ENCODE data around the gene FOXP1.

FOXP1 gene

GRCh38 chr3:71184252-71184651, 399.3 kb downstream of the FOXP1 start:
- Histone ChIP-seq H3K9me2 (replicated peaks; ENCODE audit: insufficient read depth, low read length) (no peaks in the 10 kb centered on the region), H3F3A (ENCODE audit: insufficient read depth) (no peaks in the 10 kb centered on the region), H3K27ac (ENCODE audit: low read depth, low read length) (no peak overlapping the region), H3K4me3 (ENCODE audit: insufficient read depth, low read length, poor library complexity, severe bottlenecking) (no peak overlapping the region), H3K9me3 (ENCODE audit: insufficient read depth, low read length) (no peaks in the 10 kb centered on the region), H4K20me1 (ENCODE audit: low read depth, low read length) (no peaks in the 10 kb centered on the region), H3K79me2 (ENCODE audit: insufficient read depth, low read length) (no peaks in the 10 kb centered on the region), H3K4me2 (ENCODE audit: low read depth, low read length, poor library complexity, severe bottlenecking) (no peak overlapping the region), H3K27me3 (ENCODE audit: low read length) (no peaks in the 10 kb centered on the region), H2AFZ (ENCODE audit: low read depth, low read length, severe bottlenecking) (no peak overlapping the region), H3K9ac (ENCODE audit: low read length) (no peak overlapping the region), H3K36me3 (ENCODE audit: low read length) (no peaks in the 10 kb centered on the region)
- TF ChIP-seq EZH2phosphoT487 (conservative IDR thresholded peaks at IDR 0.05; ENCODE audit: low read length) = no peak
- TF ChIP-seq, protein P1, sequence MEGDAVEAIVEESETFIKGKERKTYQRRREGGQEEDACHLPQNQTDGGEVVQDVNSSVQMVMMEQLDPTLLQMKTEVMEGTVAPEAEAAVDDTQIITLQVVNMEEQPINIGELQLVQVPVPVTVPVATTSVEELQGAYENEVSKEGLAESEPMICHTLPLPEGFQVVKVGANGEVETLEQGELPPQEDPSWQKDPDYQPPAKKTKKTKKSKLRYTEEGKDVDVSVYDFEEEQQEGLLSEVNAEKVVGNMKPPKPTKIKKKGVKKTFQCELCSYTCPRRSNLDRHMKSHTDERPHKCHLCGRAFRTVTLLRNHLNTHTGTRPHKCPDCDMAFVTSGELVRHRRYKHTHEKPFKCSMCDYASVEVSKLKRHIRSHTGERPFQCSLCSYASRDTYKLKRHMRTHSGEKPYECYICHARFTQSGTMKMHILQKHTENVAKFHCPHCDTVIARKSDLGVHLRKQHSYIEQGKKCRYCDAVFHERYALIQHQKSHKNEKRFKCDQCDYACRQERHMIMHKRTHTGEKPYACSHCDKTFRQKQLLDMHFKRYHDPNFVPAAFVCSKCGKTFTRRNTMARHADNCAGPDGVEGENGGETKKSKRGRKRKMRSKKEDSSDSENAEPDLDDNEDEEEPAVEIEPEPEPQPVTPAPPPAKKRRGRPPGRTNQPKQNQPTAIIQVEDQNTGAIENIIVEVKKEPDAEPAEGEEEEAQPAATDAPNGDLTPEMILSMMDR (IDR thresholded peaks at IDR 0.05; ENCODE audit: insufficient read depth, low read length, poor library complexity, severe bottlenecking) = no peak

GRCh38 chr3:71183549-71183948, 400.0 kb downstream of the FOXP1 start:
- H3F3A ChIP-seq (ENCODE audit: insufficient read depth) = no peaks in the 10 kb centered on the region
- H4K20me1 ChIP-seq (ENCODE audit: low read depth, low read length) = no peaks in the 10 kb centered on the region
- H3K4me2 ChIP-seq (ENCODE audit: low read depth, low read length, poor library complexity, severe bottlenecking) = no peak overlapping the region
- H3K9me3 ChIP-seq (ENCODE audit: insufficient read depth, low read length) = no peaks in the 10 kb centered on the region
- no peaks in the 10 kb centered on the region for H3K27me3 ChIP-seq (ENCODE audit: low read length)
- TF ChIP-seq, protein P1 (IDR thresholded peaks at IDR 0.05; ENCODE audit: insufficient read depth, low read length, poor library complexity, severe bottlenecking) = no peak
- no peak overlapping the region for H3K27ac ChIP-seq (ENCODE audit: low read depth, low read length)
- H3K9me2 ChIP-seq (replicated peaks; ENCODE audit: insufficient read depth, low read length) = no peaks in the 10 kb centered on the region
- H2AFZ ChIP-seq (ENCODE audit: low read depth, low read length, severe bottlenecking) = no peak overlapping the region
- no peak overlapping the region for H3K4me3 ChIP-seq (ENCODE audit: insufficient read depth, low read length, poor library complexity, severe bottlenecking)
- no peak overlapping the region for H3K9ac ChIP-seq (ENCODE audit: low read length)
- no peaks in the 10 kb centered on the region for H3K79me2 ChIP-seq (ENCODE audit: insufficient read depth, low read length)
- H3K36me3 ChIP-seq (ENCODE audit: low read length) = no peaks in the 10 kb centered on the region

GRCh38 chr3:71180524-71180923, 403.0 kb downstream of the FOXP1 start:
- Histone ChIP-seq H3K79me2 (ENCODE audit: insufficient read depth, low read length) (no peaks in the 10 kb centered on the region), H3K4me3 (ENCODE audit: insufficient read depth, low read length, poor library complexity, severe bottlenecking) (no peak overlapping the region), H2AFZ (ENCODE audit: low read depth, low read length, severe bottlenecking) (no peak overlapping the region), H3F3A (ENCODE audit: insufficient read depth) (no peaks in the 10 kb centered on the region), H4K20me1 (ENCODE audit: low read depth, low read length) (no peaks in the 10 kb centered on the region), H3K9me2 (replicated peaks; ENCODE audit: insufficient read depth, low read length) (no peaks in the 10 kb centered on the region), H3K4me2 (ENCODE audit: low read depth, low read length, poor library complexity, severe bottlenecking) (no peak overlapping the region), H3K27ac (ENCODE audit: low read depth, low read length) (no peak overlapping the region), H3K36me3 (ENCODE audit: low read length) (no peaks in the 10 kb centered on the region), H3K27me3 (ENCODE audit: low read length) (no peaks in the 10 kb centered on the region), H3K9me3 (ENCODE audit: insufficient read depth, low read length) (no peaks in the 10 kb centered on the region), H3K9ac (ENCODE audit: low read length) (no peak overlapping the region)
- TF ChIP-seq, protein P1 (IDR thresholded peaks at IDR 0.05; ENCODE audit: insufficient read depth, low read length, poor library complexity, severe bottlenecking) = no peak
- no peak for TF ChIP-seq EZH2phosphoT487 (conservative IDR thresholded peaks at IDR 0.05; ENCODE audit: low read length)

DNA sequence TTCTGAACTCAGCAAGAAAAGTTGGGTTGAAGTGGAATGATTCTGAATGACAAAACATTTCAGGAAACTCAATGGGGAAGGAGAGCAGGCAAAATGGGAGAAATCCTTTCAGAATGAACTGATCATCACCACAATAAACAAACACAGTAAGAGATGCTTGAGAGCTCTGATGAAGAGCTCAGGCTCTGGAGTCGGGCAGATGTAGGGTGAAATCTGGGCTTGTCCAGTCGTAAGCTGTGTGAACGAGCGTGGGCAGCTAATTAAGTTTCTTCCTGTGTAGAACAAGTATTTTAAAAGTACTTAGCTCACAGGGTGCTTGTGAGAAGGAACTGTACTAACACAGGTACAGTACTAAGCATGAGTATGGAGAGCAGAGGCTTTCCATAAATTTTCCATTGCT, 406.2 kb downstream of the FOXP1 start:
- H3K27ac ChIP-seq (ENCODE audit: low read depth, low read length) = no peak overlapping the region
- TF ChIP-seq, protein P1 (IDR thresholded peaks at IDR 0.05; ENCODE audit: insufficient read depth, low read length, poor library complexity, severe bottlenecking) = no peak
- TF ChIP-seq EZH2phosphoT487 (conservative IDR thresholded peaks at IDR 0.05; ENCODE audit: low read length) = no peak
- no peaks in the 10 kb centered on the region for H4K20me1 ChIP-seq (ENCODE audit: low read depth, low read length)
- H3K36me3 ChIP-seq (ENCODE audit: low read length) = no peaks in the 10 kb centered on the region
- no peaks in the 10 kb centered on the region for H3F3A ChIP-seq (ENCODE audit: insufficient read depth)
- no peak overlapping the region for H3K9ac ChIP-seq (ENCODE audit: low read length)
- H3K9me3 ChIP-seq (ENCODE audit: insufficient read depth, low read length) = no peaks in the 10 kb centered on the region
- no peak overlapping the region for H3K4me3 ChIP-seq (ENCODE audit: insufficient read depth, low read length, poor library complexity, severe bottlenecking)
- H3K9me2 ChIP-seq (replicated peaks; ENCODE audit: insufficient read depth, low read length) = no peaks in the 10 kb centered on the region
- H3K27me3 ChIP-seq (ENCODE audit: low read length) = 0 out of 2 replicates have a peak, but pooled peaks cover 5% of the 10 kb centered on the region
- no peak overlapping the region for H2AFZ ChIP-seq (ENCODE audit: low read depth, low read length, severe bottlenecking)
- H3K79me2 ChIP-seq (ENCODE audit: insufficient read depth, low read length) = no peaks in the 10 kb centered on the region
- H3K4me2 ChIP-seq (ENCODE audit: low read depth, low read length, poor library complexity, severe bottlenecking) = no peak overlapping the region

Measured in SU-DHL-6 (cell line).